HEK293 (cell line): ENCODE results near the gene LILRB3.
"Not testable (repeated sequence)": the region's sequence is repeated elsewhere in the genome, so short reads cannot be mapped to it uniquely, and the experiment has no call there.

ENCODE experiments used
- CTCF ChIA-PET: fragments of 350-600 bp; formaldehyde crosslinking; extraction: SDS; loops from one replicate; lab custom pipeline; 2021; ENCODE audit warnings: antibody characterized with exemption; lab: Yijun Ruan, JAX
- POLR2A ChIA-PET: fragments of 300-600 bp; formaldehyde crosslinking; extraction: SDS; loops from one replicate; lab custom pipeline; 2020; ENCODE audit warnings: antibody characterized with exemption, inconsistent platforms; lab: Yijun Ruan, JAX
- H3K27ac ChIP-seq: fragments of 200-500 bp; sonication (Bioruptor generic); 2 replicates; pipeline ENCODE4 v1.5.1; 2014; ENCODE audit warnings: low read depth, low read length, control low read depth, inconsistent platforms; ENCODE audit errors: extremely low read depth
- H3K36me3 ChIP-seq, 2 experiments: fragments of 200-500 bp in 1 of 2; sonication (Bioruptor generic) in 1 of 2; 1 replicate in 1 of 2; 2 replicates in 1 of 2; pipeline ENCODE4 v1.5.1; 2014 to 2017; ENCODE audit warnings: inconsistent platforms in 2 of 2, low read length in 2 of 2; ENCODE audit not compliant: control insufficient read depth in 2 of 2, insufficient read depth in 1 of 2
- H3K4me1 ChIP-seq: fragments of 200-500 bp; sonication (Bioruptor generic); 2 replicates; pipeline ENCODE4 v1.5.1; 2014; ENCODE audit warnings: mild to moderate bottlenecking, low read length, inconsistent platforms; ENCODE audit not compliant: control insufficient read depth, insufficient read depth
- H3K4me3 ChIP-seq: 2 replicates; pipeline ENCODE4 v1.5.1; 2011; ENCODE audit warnings: low read depth, mild to moderate bottlenecking, control low read depth, low read length, moderate library complexity
- H3K9me3 ChIP-seq: fragments of 200-500 bp; sonication (Bioruptor generic); 2 replicates; pipeline ENCODE4 v1.5.1; 2014; ENCODE audit warnings: low read depth, low read length, inconsistent platforms; ENCODE audit not compliant: control insufficient read depth, insufficient read depth
- BCL6B ChIP-seq: fragments of 450-650 bp; formaldehyde crosslinking; IDR thresholded peaks from 2 replicates; pipeline ENCODE4 v1.5.1; 2017; ENCODE audit warnings: missing biosample characterization, missing genetic modification characterization
- HOXC10 ChIP-seq: sonication (generic); formaldehyde crosslinking; IDR thresholded peaks from 2 replicates; pipeline ENCODE4 v1.8.1; 2023; ENCODE audit warnings: mild to moderate bottlenecking, missing genetic modification reagents
- KLF10 ChIP-seq: fragments of 450-650 bp; IDR thresholded peaks from 2 replicates; pipeline ENCODE4 v1.5.1; 2018; ENCODE audit warnings: missing biosample characterization, mild to moderate bottlenecking, missing genetic modification characterization
- KLF9 ChIP-seq: fragments of 450-650 bp; formaldehyde crosslinking; IDR thresholded peaks from 2 replicates; pipeline ENCODE4 v1.5.1; 2016; ENCODE audit warnings: missing biosample characterization, missing genetic modification characterization, low read depth
- PBX3 ChIP-seq: sonication (generic); formaldehyde crosslinking; IDR thresholded peaks from 2 replicates; pipeline ENCODE4 v1.8.1; 2022; ENCODE audit warnings: mild to moderate bottlenecking, moderate library complexity, missing genetic modification reagents
- ZNF155 ChIP-seq: fragments of 450-650 bp; formaldehyde crosslinking; IDR thresholded peaks from 2 replicates; pipeline ENCODE4 v1.5.1; 2016; ENCODE audit warnings: missing biosample characterization, missing genetic modification characterization
- ZNF157 ChIP-seq: fragments of 450-650 bp; formaldehyde crosslinking; IDR thresholded peaks from 2 replicates; pipeline ENCODE4 v1.5.1; 2016; ENCODE audit warnings: missing biosample characterization, missing genetic modification characterization
- ZNF202 ChIP-seq: fragments of 450-650 bp; formaldehyde crosslinking; IDR thresholded peaks from 2 replicates; pipeline ENCODE4 v1.5.1; 2016; ENCODE audit warnings: missing biosample characterization, missing genetic modification characterization, borderline replicate concordance
- ZNF266 ChIP-seq: fragments of 450-650 bp; formaldehyde crosslinking; IDR thresholded peaks from 2 replicates; pipeline ENCODE4 v1.5.1; 2016; ENCODE audit warnings: missing biosample characterization, missing genetic modification characterization, low read depth
- ZNF274 ChIP-seq, 2 experiments: fragments of 200-500 bp in 1 of 2; fragments of 450-650 bp in 1 of 2; sonication (Bioruptor generic) in 1 of 2; formaldehyde crosslinking in 1 of 2; IDR thresholded peaks; 2 replicates each; pipeline versions ENCODE4 v1.5.1 to v1.6.1; 2014 to 2016; ENCODE audit warnings: borderline replicate concordance in 1 of 2, inconsistent platforms in 1 of 2, low read length in 1 of 2, missing biosample characterization in 1 of 2, missing genetic modification characterization in 1 of 2
- ZNF398 ChIP-seq: fragments of 450-650 bp; formaldehyde crosslinking; IDR thresholded peaks from 2 replicates; pipeline ENCODE4 v1.5.1; 2017; ENCODE audit warnings: missing biosample characterization, missing genetic modification characterization
- ZNF488 ChIP-seq: fragments of 450-650 bp; formaldehyde crosslinking; IDR thresholded peaks from 2 replicates; pipeline ENCODE4 v1.5.1; 2016; ENCODE audit warnings: missing biosample characterization, missing genetic modification characterization
- ZNF692 ChIP-seq: fragments of 450-650 bp; formaldehyde crosslinking; IDR thresholded peaks from 2 replicates; pipeline ENCODE4 v1.5.1; 2016; ENCODE audit warnings: missing biosample characterization, missing genetic modification characterization
- ZSCAN16 ChIP-seq: fragments of 450-650 bp; formaldehyde crosslinking; IDR thresholded peaks from 2 replicates; pipeline ENCODE4 v1.5.1; 2016; ENCODE audit warnings: missing biosample characterization, missing genetic modification characterization

LILRB3 gene

GRCh38 chr19:54222474-54223276 is at the start of gene LILRB3:
TSS of gene LILRB3 (minus strand) at chr19:54223007. CDS start at chr19:54222976, 31 bp downstream.
- H3K4me3 ChIP-seq, CTCF ChIA-PET, H3K9me3 ChIP-seq, H3K4me1 ChIP-seq, H3K27ac ChIP-seq: not testable (repeated sequence)
- H3K36me3 ChIP-seq, result peaks cover 0 to 13% of the 10 kb centered on the region in 2 experiments; a peak in 2 of 3 replicates
- POLR2A ChIA-PET, result interaction anchor here (0.5 kb wide), 1 partner anchor 9 kb away, joined by 5 read pairs; no protein-coding TSS in a partner anchor

- POLR2A ChIA-PET, H3K27ac ChIP-seq, H3K4me3 ChIP-seq, CTCF ChIA-PET, H3K9me3 ChIP-seq, H3K4me1 ChIP-seq, H3K36me3 ChIP-seq: not testable (repeated sequence)
Observed at GRCh38 chr19:54272181-54272580, 49.4 kb upstream of the LILRB3 start.

GRCh38 chr19:54271587-54271986 is 48.8 kb upstream of the LILRB3 start:
- H3K9me3 ChIP-seq, CTCF ChIA-PET, H3K36me3 ChIP-seq, H3K4me1 ChIP-seq, H3K27ac ChIP-seq, H3K4me3 ChIP-seq, POLR2A ChIA-PET: not testable (repeated sequence)

- ChIA-PET POLR2A (no interaction called here), CTCF (no interaction called here)
- Histone ChIP-seq H3K9me3 (no peaks in the 10 kb centered on the region), H3K4me3 (no peak overlapping the region), H3K4me1 (no peaks in the 10 kb centered on the region), H3K27ac (no peak overlapping the region), H3K36me3 (no peaks in the 10 kb centered on the region; a peak in 1 of 3 replicates)
- TF ChIP-seq ZNF202 (tag by site-specific recombination), result no peak
- TF ChIP-seq ZNF398 (tag by site-specific recombination), result no peak
- no peak for TF ChIP-seq HOXC10
- no peak for TF ChIP-seq ZNF155 (tag by site-specific recombination)
- no peak for TF ChIP-seq ZNF274 (IDR thresholded peaks at IDR 0.05; ENCODE audit: low read length)
- TF ChIP-seq ZNF274 (tag by site-specific recombination; IDR thresholded peaks at IDR 0.05; ENCODE audit: borderline replicate concordance), result no peak
- no peak for TF ChIP-seq BCL6B (tag by site-specific recombination)
- TF ChIP-seq ZNF488 (tag by site-specific recombination), result no peak
- no peak for TF ChIP-seq KLF9 (tag by site-specific recombination)
- TF ChIP-seq PBX3 (CRISPR knock-in tag), result no peak
- no peak for TF ChIP-seq KLF10
- TF ChIP-seq ZNF157, result no peak
- no peak for TF ChIP-seq ZSCAN16 (tag by site-specific recombination)
- no peak for TF ChIP-seq ZNF692 (tag by site-specific recombination)
- no peak for TF ChIP-seq ZNF266 (tag by site-specific recombination)
Observed at GRCh38 chr19:54271106-54271505, 48.3 kb upstream of the LILRB3 start.
